ENCODE results near the gene MX1.

The MX1 gene, protein sequence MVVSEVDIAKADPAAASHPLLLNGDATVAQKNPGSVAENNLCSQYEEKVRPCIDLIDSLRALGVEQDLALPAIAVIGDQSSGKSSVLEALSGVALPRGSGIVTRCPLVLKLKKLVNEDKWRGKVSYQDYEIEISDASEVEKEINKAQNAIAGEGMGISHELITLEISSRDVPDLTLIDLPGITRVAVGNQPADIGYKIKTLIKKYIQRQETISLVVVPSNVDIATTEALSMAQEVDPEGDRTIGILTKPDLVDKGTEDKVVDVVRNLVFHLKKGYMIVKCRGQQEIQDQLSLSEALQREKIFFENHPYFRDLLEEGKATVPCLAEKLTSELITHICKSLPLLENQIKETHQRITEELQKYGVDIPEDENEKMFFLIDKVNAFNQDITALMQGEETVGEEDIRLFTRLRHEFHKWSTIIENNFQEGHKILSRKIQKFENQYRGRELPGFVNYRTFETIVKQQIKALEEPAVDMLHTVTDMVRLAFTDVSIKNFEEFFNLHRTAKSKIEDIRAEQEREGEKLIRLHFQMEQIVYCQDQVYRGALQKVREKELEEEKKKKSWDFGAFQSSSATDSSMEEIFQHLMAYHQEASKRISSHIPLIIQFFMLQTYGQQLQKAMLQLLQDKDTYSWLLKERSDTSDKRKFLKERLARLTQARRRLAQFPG

DNA sequence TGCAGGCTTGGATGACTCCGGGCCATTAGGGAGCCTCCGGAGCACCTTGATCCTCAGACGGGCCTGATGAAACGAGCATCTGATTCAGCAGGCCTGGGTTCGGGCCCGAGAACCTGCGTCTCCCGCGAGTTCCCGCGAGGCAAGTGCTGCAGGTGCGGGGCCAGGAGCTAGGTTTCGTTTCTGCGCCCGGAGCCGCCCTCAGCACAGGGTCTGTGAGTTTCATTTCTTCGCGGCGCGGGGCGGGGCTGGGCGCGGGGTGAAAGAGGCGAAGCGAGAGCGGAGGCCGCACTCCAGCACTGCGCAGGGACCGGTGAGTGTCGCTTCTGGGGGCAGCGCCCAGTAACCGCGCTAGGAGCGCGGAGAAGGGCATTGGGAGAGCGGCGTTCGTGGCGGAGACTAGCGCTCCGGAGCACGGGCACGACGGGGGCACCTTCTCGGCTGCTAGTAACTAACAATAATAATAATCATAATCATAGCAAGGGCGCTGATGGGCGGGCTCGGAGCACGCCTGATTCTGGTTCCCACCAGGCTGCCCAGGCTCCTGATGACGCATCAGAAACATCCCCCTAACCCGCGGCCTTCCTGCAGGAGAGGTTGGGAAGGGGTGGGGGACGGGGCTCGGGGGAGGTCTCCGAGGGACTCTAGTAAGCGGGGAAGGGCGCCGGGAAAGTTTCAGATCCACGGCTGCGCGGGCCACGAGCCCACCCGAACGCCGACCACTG, at the start of gene MX1:
Gene MX1 (plus strand): TSS at position 286 of the 722 bp plus-strand sequence. CDS start 5,832 bp downstream, outside the sequence.
- DNase-seq (ENCODE audit: low read depth), result peak; percentile 62

DNA sequence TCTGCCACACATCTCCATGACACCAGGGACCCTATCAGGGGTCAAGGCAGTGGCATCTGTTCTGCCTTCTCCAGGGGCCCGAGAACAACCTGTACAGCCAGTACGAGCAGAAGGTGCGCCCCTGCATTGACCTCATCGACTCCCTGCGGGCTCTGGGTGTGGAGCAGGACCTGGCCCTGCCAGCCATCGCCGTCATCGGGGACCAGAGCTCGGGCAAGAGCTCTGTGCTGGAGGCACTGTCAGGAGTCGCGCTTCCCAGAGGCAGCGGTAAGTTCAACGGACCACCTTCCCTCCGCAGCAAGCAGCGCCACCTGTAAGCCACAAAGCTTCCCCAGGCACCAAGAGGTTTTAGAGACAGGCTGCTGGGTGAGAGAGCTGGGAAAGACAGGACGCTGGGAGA, 48.3 kb upstream of the MX1 start:
- no peak for DNase-seq (ENCODE audit: low read depth)

DNA sequence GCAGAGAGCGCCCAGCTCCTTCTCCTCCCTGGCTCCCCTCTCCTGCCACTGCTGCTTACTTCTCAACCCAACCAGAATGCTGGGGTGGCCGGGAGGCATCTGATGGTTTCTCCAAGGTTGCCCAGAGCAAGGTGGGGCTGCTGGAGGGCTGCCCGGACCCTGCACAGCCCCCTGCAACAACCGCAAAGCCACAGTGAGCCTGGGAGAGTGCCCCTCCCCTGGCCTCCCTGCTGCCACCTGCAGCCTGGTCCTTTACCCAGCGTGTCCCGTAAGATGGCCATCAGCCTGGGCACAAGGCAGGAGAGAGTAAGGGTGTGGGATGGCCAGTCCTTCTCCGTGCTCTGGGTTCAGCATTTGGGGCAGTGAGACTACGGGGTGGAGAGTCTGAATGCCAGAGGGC, 47.2 kb upstream of the MX1 start:
- DNase-seq (ENCODE audit: low read depth), result no peak

DNA sequence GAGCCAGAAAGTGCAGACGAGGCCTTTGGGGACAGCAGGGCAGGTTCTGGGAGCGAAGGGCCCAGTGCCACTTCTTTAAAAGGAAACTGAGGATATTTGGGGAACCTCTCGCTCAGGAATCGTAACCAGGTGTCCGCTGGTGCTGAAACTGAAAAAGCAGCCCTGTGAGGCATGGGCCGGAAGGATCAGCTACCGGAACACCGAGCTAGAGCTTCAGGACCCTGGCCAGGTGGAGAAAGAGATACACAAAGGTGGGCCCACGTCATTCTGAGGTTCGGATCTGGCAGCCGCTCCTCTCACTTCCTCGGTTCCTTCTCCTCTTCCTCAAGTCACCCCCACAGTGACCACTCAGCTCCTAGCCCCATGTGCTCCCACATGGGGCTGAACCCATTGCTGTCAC, 46.1 kb upstream of the MX1 start:
- DNase-seq (ENCODE audit: low read depth), result no peak

DNA sequence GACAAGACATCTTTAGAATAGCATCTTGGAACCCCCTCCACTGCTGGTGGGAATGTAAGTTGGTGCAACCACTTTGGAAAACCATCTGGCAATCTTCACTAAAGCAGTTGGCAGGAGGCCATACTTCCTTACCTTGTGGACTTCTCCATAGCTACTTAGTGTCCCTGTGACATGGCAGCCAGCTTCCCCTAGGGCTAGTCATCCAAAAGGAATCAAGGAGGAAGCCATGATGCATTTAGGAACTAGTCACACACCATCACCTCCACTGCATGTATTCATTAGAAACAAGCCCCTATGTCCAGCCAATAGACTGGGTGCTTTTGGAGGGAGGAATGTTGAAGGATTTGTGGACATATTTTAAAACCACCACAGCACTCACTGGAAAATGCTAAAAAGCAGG, 44.3 kb upstream of the MX1 start:
- DNase-seq (ENCODE audit: low read depth), result no peak

DNA sequence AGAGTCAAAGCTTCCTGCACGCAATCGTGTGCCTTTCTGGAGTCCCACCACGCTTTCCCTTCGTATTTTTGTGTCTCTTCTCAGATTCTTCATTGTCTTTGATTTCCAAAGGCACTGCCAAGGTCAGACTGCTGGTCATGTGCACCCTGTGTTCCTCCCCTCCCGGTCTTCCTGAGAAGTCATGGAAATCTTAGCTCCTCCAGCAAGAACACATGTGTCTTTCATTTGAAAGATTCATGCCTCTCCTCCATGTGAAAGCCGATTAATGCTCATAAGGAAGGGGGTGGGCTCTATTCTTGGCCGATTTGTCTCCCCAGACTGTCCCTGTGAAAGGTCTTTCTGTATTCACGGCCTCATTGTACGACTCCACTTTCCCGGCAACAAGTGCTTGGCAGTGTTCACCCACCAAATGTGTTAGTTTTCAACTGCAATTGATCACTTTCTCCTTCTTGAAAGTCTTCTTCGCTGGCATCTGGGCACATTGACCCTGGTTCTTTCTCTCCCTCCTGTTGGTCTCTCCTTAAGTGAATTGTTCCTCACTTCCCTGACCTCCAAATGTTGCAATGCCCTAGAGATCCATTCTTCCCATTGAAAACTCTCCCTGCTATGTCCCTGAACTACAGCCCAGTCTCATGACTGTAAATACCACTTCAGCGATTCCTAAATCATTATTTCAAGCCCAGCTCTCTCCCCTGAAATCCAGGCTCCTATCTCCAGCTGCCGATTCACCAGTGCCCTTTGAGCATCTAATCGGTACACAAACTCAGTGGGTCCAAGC, 38.8 kb upstream of the MX1 start:
- DNase-seq (ENCODE audit: low read depth), result no peak

DNA sequence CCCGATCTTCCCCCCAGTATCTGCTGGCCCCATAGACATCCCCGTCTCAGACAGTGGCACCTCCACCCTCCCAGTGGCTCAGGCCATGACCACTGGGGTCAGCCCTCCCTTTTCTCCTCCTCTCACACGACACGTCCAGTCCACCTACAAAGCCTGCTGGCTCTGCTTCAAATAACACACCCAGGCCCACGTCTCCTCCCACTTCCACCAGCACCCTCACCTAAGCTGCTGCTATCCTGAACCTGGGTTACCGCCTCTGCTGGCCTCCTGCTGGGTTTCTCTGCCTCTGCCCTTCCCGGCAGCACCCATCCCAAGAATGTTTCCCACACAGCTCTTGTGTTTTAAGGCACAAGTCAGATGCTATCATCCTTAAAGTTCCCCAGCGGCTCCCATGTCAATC, 38.2 kb upstream of the MX1 start:
- DNase-seq (ENCODE audit: low read depth), result no peak

DNA sequence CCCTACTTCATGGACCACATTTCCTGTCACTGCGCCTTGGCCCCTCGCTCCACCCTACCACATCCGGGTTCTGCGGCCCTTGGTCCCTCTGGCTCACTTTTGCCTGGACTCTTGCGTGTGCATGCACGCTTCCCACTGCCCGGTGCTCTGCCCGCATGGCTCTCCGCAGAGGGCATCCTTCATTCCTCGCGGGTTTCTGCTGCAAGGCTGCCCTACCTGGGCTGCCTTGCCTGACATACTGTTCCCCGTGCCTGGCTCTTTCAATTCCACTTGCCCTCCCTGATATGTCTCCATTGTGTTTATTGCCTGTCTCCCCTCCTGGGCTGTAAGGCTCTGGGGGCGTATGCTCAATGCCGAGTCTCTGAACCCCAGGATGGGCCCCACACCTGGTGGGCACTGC, 37.8 kb upstream of the MX1 start:
- DNase-seq (ENCODE audit: low read depth), result no peak

DNA sequence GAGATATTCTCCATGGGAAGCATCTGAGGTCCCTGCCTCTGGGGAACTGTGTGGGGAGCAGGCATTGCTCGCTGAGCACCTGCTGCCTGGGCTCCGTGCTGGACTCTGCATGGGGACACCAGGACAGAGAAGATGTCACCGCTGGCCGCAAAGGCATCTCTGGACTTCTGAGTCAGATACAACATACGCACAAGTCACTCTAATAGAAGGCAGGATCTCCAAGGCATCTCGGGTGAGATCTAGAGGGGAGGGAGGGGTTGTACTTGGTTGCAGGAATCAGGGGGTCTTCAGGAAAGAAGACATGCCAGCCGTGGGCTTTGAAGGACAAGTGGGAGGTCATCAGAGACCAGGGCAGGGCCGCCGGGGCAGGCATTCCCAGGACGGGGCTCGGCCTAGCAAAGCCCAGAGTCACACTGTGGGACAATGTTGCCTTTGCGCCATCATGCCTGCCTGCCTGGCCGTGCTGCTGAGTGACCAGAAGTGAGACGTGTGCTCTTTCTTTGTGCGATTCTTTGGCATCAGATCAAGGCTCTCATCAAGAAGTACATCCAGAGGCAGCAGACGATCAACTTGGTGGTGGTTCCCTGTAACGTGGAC, 35.9 kb upstream of the MX1 start:
- DNase-seq (ENCODE audit: low read depth), result no peak

DNA sequence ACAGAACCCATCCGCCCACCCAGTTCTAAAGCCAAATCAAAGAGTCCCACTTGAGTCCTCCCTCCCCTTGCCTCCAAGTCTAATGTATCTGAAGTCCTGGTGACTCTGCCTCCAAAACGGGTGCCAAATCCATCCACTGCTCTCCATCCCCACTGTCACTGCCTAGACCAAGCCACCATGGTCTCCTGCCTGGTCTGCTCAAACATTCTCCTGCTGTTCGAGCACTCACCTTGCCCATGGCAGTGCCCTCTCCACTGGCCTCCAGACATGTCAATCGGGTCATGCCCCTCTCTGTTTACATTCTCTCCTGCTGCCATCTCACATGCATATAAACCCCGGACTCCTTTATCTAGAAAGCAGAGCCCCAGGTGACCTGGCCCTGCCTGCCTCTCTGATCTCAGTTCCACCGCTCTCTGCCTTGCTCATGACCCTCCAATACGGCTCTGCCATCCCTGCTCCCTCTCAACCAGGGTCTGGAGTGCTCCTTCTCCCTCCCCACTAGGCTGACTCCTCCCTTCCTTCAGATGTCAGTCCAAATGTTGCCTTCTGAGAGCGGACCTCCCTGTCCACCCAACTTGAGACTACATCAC, 32.1 kb upstream of the MX1 start:
- no peak for DNase-seq (ENCODE audit: low read depth)

DNA sequence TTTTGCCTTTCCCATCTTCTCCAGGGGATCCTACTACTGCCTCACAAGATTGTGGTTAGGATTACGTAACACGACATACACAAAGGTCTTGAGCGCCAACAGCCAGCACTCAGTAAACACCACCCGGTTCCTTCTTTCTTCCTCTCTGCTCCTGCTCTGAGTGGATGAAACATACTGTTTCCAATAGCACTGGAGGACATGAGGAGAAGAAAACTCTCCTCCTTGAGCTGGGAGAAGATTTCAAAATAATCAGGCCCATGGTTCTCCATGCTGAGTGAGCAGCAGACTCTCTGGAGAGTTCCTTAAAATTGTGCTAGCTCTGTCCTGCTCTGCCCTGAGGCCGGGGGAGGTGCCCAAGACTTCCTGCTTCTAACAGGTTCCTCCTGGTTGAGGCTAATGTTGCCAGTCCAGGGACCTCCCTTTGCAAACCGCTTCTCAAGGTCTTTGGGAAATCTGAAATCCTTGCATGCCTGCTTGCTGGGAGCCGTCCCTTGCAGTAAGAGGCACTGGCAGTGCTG, 29.4 kb upstream of the MX1 start:
- no peak for DNase-seq (ENCODE audit: low read depth)

DNA sequence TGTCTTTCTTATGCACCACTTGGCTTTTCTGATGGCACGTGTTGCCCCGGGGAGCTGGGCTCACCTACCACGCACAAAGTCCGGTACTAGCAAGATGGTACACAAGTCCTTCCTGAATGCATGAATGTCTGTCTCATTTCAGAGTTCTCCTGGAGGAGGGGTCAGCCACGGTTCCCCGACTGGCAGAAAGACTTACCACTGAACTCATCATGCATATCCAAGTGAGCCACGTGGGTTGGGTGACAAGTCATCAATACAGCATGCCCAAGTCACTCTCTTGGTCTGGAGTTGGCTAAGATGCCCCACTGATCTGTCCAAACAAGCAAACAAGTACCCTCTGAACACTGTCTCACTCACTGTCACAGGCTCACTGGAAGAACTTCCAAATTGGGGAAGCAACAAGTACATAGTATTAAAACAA, 28.6 kb upstream of the MX1 start:
- DNase-seq (ENCODE audit: low read depth), result no peak

DNA sequence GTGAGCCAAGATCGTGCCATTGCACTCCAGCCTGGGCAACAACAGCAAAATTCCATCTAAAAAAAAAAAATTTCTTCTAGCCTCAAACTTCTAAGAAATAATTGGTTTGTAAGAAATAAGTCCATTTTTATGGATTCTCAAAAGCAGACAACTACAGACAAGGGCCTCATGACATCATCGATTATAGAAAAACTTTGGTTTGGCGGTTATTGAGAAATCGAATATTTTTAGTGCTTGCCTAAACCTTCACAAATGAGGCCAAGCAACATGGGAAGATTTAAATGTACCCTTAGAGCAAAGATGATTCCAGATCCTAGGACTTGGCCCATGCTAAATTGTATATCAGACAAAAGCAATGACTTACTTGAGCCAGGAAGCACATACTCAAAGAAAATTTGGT, 27.8 kb upstream of the MX1 start:
- no peak for DNase-seq (ENCODE audit: low read depth)

DNA sequence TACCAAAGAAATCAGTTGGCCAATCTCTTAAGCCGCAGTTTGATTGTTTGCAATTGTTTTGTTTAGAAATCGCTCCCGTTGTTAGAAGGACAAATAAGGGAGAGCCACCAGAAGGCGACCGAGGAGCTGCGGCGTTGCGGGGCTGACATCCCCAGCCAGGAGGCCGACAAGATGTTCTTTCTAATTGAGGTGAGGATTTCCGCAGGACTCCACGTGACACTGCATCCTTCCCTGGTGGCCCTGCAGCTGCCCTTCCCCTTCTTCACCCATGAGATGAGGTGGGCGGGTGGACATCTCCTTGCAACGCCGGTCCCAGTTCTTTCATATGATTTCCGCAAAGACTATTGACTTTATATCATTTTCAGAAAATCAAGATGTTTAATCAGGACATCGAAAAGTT, 27.2 kb upstream of the MX1 start:
- no peak for DNase-seq (ENCODE audit: low read depth)

DNA sequence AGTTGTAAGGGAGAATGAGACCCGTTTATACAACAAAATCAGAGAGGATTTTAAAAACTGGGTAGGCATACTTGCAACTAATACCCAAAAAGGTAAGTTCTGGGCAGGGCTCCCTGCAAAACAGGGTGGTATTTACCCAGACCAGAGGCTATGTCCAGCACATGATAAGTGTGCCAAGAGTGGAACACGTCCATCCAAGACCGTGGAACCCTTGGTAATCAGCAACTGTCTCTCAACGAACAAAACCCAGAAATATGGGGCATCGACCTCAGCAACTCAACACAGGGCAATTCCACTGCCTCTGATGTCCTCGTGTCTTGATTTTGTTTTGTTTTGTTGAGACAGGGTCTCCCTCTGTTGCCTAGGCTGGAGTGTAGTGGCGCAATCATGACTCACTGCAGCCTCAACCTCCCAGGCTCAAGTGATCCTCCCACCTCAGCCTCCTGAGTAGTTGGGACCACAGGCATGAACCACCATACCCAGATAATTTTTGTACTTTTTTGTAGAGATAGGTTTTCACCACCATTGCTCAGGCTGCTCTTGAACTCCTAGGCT, 26.7 kb upstream of the MX1 start:
- DNase-seq (ENCODE audit: low read depth), result no peak

DNA sequence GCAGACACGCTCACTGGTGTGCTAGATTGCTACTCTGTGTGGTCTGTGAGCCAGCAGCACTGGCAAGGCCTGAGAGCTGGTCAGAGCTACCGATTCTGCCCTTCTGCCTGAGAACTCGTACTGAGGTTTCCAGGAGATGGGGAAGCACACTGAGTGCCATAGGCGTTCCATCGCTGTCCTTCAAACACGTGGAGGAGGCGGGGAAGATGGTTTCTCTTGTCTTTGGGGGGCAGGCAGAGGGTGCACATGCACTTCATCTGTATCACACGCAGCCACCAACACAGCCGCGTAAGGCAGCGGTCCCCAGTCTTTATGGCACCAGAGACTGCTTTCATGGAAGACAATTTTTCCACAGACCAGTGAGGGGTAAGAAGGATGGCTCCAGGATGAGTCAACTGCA, 23.8 kb upstream of the MX1 start:
- DNase-seq (ENCODE audit: low read depth), result no peak

DNA sequence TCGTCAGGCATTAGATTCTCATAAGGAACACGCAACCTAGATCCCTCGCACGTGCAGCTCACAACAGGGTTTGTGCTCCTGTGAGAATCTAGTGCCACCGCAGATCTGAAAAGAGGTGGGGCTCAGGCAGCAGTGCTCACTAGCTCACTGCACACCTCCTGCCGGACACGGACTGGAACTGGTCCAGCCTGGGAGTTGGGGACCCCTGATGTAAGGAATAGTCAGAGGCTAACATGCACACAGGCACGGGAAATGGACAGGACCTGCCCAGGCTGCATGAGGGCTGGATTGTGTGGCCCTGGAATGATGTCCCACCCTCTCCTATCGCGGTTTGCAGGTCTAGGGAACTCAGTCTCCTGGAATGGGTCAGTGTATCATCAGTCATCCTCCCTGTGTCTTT, 23.2 kb upstream of the MX1 start:
- DNase-seq (ENCODE audit: low read depth), result no peak

DNA sequence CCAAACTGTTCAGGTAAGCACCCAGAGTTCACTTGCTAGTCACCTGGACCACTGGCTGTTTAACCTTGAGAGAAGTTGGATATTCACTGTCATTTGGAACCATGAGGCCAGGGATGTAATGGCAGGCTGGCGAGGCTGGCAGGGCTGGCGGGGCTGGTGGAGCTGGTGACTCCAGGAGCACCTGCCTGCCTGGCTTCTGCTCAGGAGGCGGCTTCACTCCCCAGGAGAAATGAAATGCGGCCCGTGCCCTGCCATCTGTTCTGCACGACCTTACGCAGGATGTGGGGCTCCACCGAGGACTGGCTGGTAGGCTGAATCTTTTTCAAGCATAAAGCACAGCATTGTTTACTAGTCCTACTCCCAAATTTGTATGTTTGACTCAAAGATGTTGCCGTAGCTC, 22.7 kb upstream of the MX1 start:
- no peak for DNase-seq (ENCODE audit: low read depth)

DNA sequence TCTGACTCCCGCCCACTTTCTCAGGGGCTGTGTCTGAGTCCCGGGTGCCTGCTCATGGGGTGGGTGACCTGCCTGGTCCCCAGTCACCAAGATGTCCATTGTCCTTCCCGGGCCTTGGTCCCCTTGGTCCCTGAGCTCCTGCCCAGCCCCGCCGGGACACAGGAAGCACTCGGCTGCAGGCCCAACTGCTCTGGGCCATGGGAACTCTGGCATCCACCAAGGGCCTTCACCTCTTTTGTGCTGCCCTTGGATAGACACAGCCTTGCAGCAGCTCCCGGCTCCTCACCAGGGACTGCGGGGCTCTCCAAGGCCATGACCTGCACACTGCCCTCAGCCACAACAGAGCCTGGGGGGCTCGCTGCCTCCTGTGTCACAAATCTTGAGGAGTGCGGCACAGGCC, 22.1 kb upstream of the MX1 start:
- DNase-seq (ENCODE audit: low read depth), result no peak

DNA sequence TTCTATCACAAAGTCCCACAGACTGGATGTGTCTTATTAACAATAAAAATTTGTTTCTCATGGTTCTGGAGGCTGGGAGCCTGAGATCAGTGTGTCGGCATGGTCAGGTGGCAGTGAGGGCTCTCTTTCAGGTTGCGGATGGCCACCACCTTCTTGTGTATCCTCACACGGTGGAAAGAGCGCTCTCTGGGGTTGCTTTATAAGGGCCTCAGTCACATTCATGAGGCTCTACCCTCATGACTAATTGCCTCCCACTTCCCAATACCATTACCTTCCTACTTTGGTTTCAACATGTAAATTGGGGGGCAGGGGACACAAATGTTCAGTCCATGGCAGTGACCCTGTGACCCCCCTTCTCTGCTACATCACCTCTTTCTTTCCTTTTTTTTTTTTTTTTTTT, 20.7 kb upstream of the MX1 start:
- no peak for DNase-seq (ENCODE audit: low read depth)

DNA sequence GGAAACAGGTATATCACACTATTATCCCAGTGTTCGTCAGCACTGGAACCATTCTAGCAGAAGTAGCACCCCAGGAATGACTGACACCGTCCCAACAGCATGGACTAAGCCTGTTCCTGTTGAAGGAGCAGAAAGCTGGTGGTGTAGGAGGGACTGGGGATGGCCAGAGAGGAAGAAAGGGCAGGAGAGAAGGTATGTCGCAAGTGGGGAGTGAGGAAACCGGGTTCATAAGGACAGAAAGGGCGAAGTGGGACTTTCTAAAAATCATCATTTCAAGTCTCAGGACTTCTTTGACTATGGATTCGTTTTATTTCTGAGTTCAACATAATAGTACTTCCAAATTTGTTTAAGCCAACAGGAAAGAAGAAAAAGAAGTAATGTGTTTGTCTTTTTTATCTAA, 19.7 kb upstream of the MX1 start:
- DNase-seq (ENCODE audit: low read depth), result no peak
